HG02938 (cell line): ENCODE data around the gene KCNH4.
"Not testable (repeated sequence)": the region's sequence is repeated elsewhere in the genome, so short reads cannot be mapped to it uniquely, and the experiment has no call there.

Experiments used
- ATAC-seq: cut with Tn5 transposase; IDR thresholded peaks from one replicate; pipeline ENCODE4 v1.9.1; 2021; ENCODE audit warnings: mild to moderate bottlenecking, moderate library complexity; ENCODE audit not compliant: unreplicated experiment

Gene KCNH4

GRCh38 chr17:42179911-42180410, 981 bp downstream of the KCNH4 start:
- no peak for ATAC-seq

- ATAC-seq, result no peak
These were observed 1.6 kb downstream of the KCNH4 start for GRCh38 chr17:42179335-42179734.

GRCh38 chr17:42178817-42179216, 2.1 kb downstream of the KCNH4 start:
- no peak for ATAC-seq

GRCh38 chr17:42177684-42178083, 3.3 kb downstream of the KCNH4 start:
- no peak for ATAC-seq

- ATAC-seq, result no peak
These were observed 6.7 kb downstream of the KCNH4 start for GRCh38 chr17:42174126-42174783.

- no peak for ATAC-seq
These were observed 9.1 kb downstream of the KCNH4 start for GRCh38 chr17:42171831-42172230.

GRCh38 chr17:42169351-42169750, 11.6 kb downstream of the KCNH4 start:
- no peak for ATAC-seq

GRCh38 chr17:42167807-42168206, 13.1 kb downstream of the KCNH4 start:
- no peak for ATAC-seq

- no peak for ATAC-seq
These were observed 14.7 kb downstream of the KCNH4 start for GRCh38 chr17:42166196-42166763.

GRCh38 chr17:42165751-42166150, 15.2 kb downstream of the KCNH4 start:
- no peak for ATAC-seq

GRCh38 chr17:42163696-42164407, 17.1 kb downstream of the KCNH4 start:
- ATAC-seq, result no peak

GRCh38 chr17:42163113-42163512, 17.8 kb downstream of the KCNH4 start:
- ATAC-seq, result no peak

GRCh38 chr17:42160531-42160910, 20.4 kb downstream of the KCNH4 start:
- no peak for ATAC-seq

GRCh38 chr17:42159796-42160530, 21.0 kb downstream of the KCNH4 start:
- ATAC-seq, result no peak

GRCh38 chr17:42155614-42156045, 25.3 kb downstream of the KCNH4 start:
- ATAC-seq, result no peak

GRCh38 chr17:42153919-42154742, 26.8 kb downstream of the KCNH4 start:
- ATAC-seq, result no peak

- no peak for ATAC-seq
These were observed 33.9 kb downstream of the KCNH4 start for GRCh38 chr17:42146911-42147607.

- not testable (repeated sequence) for ATAC-seq
These were observed 37.8 kb downstream of the KCNH4 start for GRCh38 chr17:42143138-42143537.

GRCh38 chr17:42142371-42142896, 38.5 kb downstream of the KCNH4 start:
- no peak for ATAC-seq

GRCh38 chr17:42141382-42141781, 39.6 kb downstream of the KCNH4 start:
- ATAC-seq, result no peak
